Measurements from ENCODE around the gene PLA2G4B.

The PLA2G4B gene

DNA sequence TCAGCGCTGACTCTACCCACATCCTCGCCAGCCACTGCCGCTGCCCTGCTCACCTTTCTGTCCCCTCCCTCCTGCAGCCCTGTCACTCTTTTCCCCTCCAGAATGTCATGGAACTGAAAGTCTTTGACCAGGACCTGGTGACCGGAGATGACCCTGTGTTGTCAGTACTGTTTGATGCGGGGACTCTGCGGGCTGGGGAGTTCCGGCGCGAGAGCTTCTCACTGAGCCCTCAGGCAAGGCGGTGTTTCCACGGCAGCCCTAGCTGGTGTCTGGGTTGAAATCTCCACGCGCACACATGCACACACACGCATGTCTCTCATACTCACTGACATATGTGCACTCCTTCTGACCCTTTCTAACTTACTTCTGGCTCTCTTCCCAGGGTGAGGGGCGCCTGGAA, 2.0 kb downstream of the PLA2G4B start:
- TF ChIP-seq ZFX (IDR thresholded peaks at IDR 0.05; ENCODE audit: borderline replicate concordance) = no peak
- TF ChIP-seq, protein P1, sequence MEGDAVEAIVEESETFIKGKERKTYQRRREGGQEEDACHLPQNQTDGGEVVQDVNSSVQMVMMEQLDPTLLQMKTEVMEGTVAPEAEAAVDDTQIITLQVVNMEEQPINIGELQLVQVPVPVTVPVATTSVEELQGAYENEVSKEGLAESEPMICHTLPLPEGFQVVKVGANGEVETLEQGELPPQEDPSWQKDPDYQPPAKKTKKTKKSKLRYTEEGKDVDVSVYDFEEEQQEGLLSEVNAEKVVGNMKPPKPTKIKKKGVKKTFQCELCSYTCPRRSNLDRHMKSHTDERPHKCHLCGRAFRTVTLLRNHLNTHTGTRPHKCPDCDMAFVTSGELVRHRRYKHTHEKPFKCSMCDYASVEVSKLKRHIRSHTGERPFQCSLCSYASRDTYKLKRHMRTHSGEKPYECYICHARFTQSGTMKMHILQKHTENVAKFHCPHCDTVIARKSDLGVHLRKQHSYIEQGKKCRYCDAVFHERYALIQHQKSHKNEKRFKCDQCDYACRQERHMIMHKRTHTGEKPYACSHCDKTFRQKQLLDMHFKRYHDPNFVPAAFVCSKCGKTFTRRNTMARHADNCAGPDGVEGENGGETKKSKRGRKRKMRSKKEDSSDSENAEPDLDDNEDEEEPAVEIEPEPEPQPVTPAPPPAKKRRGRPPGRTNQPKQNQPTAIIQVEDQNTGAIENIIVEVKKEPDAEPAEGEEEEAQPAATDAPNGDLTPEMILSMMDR (IDR thresholded peaks at IDR 0.05) = no peak
- no peak overlapping the region for H3K27ac ChIP-seq

DNA sequence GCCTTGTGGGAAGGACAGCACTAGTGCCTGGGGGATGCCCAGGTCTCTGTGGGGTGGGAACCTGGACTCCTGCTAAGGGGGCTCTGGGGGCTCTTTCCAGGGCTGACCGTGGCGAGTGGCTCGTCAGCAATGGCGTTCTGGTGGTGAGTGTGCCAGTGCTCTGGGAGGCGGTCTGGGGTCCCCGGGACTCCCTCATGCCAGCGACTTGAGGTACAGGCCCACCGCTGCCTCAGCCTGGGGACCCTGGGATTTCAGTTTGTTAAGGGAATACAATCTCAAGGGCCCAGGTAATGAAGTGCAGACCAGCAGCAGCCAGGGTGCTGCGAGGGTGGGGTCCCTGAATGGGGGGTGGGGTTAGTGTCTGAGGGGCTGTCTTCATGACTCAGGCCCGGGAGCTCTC, 2.5 kb downstream of the PLA2G4B start:
- H3K27ac ChIP-seq = no peak overlapping the region
- TF ChIP-seq, protein P1 (IDR thresholded peaks at IDR 0.05) = no peak
- no peak for TF ChIP-seq ZFX (IDR thresholded peaks at IDR 0.05; ENCODE audit: borderline replicate concordance)

DNA sequence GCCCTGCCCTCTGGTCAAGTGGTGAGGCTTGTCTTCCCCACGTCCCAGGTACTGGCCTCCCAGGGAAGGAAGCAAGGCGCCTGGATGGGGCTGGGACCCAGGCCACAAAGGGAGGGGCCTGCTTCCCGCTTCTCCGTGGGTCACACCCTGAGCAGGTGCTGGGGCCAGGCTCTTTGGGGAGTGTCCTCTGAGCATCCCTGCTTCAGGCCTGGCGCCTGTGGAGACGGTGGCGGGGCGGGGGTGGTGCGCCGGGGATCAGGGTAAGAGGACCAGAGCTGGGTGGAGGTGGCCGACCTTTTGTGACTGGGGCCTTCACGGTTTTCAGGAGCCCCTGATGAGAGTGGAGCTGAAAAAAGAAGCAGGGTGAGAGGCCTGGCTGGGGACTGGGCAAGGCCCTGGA, 3.6 kb downstream of the PLA2G4B start:
- H3K27ac ChIP-seq = no peak overlapping the region
- TF ChIP-seq ZFX (IDR thresholded peaks at IDR 0.05; ENCODE audit: borderline replicate concordance) = no peak
- TF ChIP-seq, protein P1 (IDR thresholded peaks at IDR 0.05) = no peak

DNA sequence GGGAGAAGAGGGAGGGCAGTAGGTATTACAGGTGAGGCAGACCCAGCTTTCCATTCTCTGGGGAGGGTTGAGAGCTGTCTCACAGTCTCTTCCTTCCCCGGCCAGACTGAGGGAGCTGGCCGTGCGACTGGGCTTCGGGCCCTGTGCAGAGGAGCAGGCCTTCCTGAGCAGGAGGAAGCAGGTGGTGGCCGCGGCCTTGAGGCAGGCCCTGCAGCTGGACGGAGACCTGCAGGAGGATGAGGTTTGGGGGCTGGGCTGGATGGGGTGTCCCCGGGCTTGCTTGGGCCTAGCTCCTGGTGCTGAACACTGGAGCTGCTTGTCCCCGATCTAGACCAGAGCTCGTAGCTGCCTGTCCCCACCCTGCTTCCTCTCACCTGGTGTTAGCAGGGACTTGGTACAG, 4.9 kb downstream of the PLA2G4B start:
- TF ChIP-seq, protein P1 (IDR thresholded peaks at IDR 0.05) = no peak
- TF ChIP-seq ZFX (IDR thresholded peaks at IDR 0.05; ENCODE audit: borderline replicate concordance) = no peak

DNA sequence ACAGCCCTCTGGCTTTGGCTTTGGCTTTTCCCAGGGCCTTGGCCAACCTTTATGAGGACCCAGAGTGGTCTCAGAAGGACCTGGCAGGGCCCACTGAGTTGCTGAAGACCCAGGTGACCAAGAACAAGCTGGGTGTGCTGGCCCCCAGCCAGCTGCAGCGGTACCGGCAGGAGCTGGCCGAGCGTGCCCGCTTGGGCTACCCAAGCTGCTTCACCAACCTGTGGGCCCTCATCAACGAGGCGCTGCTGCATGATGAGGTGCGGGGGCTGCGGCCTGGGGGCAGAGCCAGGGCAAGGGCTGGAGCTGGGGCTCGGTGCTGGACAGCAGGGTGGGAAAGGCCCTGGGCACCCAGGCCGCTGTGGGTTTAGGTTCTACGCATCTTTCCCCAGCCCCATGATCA, 6.2 kb downstream of the PLA2G4B start:
- no peak overlapping the region for H3K27ac ChIP-seq
- no peak for TF ChIP-seq ZFX (IDR thresholded peaks at IDR 0.05; ENCODE audit: borderline replicate concordance)
- TF ChIP-seq, protein P1 (IDR thresholded peaks at IDR 0.05) = no peak

More for the DNA sequence above, 4.9 kb downstream of the PLA2G4B start:
- H3K27ac ChIP-seq = no peak overlapping the region

DNA sequence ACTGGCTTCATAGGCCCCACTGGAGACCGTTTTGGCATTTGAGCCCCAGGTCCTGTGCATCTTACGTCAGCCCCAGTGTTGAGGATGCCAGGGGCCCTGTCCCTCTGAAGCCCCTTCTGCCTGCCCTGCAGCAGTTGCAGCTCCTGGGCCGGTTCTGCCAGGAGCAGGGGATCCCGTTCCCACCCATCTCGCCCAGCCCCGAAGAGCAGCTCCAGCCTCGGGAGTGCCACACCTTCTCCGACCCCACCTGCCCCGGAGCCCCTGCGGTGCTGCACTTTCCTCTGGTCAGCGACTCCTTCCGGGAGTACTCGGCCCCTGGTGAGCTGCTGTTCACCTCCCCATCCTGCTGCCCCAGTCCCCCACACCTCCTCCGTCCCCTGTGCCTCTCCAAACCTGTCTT, 8.6 kb downstream of the PLA2G4B start:
- TF ChIP-seq ZFX (IDR thresholded peaks at IDR 0.05; ENCODE audit: borderline replicate concordance) = no peak
- TF ChIP-seq, protein P1 (IDR thresholded peaks at IDR 0.05) = no peak

DNA sequence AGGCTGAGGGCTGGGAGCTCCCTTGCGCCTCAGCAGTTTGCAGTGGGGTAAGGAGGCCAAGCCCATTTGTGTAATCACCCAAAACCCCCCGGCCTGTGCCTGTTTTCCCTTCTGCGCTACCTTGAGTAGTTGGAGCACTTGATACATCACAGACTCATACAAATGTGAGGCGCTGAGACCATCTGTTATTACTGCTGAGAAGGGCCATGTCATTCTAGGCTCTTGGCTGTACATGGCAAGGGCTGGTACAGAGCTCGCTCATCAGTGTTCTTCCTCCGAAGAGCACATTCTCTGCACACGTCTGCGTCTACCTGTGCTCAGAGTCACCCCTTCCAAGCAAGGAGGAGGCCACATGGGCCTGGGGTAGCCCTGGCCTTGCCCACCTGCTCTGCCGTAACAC, 9.3 kb downstream of the PLA2G4B start:
- no peak for TF ChIP-seq ZFX (IDR thresholded peaks at IDR 0.05; ENCODE audit: borderline replicate concordance)
- TF ChIP-seq, protein P1 (IDR thresholded peaks at IDR 0.05) = no peak

More for the DNA sequence above, 8.6 kb downstream of the PLA2G4B start:
- no peak overlapping the region for H3K27ac ChIP-seq

More for the DNA sequence above, 9.3 kb downstream of the PLA2G4B start:
- no peak overlapping the region for H3K27ac ChIP-seq

Data from 22Rv1 (cell line).